Activated CD4-positive, alpha-beta T cell treated with anti-CD3 and anti-CD28 coated beads, Interleukin-2, amount 50 U/mL, for 16 hours (primary cell): ENCODE measurements around the gene CSNK1A1.
"Not testable (repeated sequence)": the region's sequence is repeated elsewhere in the genome, so short reads cannot be mapped to it uniquely, and the experiment has no call there.

ENCODE experiments used
- DNase-seq: peaks from one replicate; pipeline ENCODE4 v3.0.0-alpha.2; 2020

Gene CSNK1A1

GRCh38 chr5:149572170-149572569 lies 20.9 kb upstream of the CSNK1A1 start:
- DNase-seq, result no peak

- DNase-seq, result no peak
These were observed 16.0 kb upstream of the CSNK1A1 start for GRCh38 chr5:149567226-149567625.

- peak; percentile 73 for DNase-seq
These were observed 13.4 kb upstream of the CSNK1A1 start for GRCh38 chr5:149564542-149565140.

- DNase-seq, result no peak
These were observed 12.2 kb upstream of the CSNK1A1 start for GRCh38 chr5:149563466-149563865.

GRCh38 chr5:149561848-149562247 lies 10.6 kb upstream of the CSNK1A1 start:
- peak; percentile 20 for DNase-seq

GRCh38 chr5:149559706-149560105 lies 8.5 kb upstream of the CSNK1A1 start:
- DNase-seq, result no peak

GRCh38 chr5:149552553-149553160 lies 1.4 kb upstream of the CSNK1A1 start:
- DNase-seq, result no peak

GRCh38 chr5:149552038-149552494 lies 827 bp upstream of the CSNK1A1 start:
- no peak for DNase-seq

GRCh38 chr5:149550594-149551226 lies 529 bp downstream of the CSNK1A1 start:
- peak; percentile 21 for DNase-seq

GRCh38 chr5:149550268-149550583 lies 1.0 kb downstream of the CSNK1A1 start:
- peak; percentile 41 for DNase-seq

- peak; percentile 56 for DNase-seq
These were observed 1.6 kb downstream of the CSNK1A1 start for GRCh38 chr5:149549461-149550267.

- no peak for DNase-seq
These were observed 4.3 kb downstream of the CSNK1A1 start for GRCh38 chr5:149546974-149547373.

GRCh38 chr5:149545327-149545726 lies 5.9 kb downstream of the CSNK1A1 start:
- no peak for DNase-seq

GRCh38 chr5:149544028-149544420 lies 7.2 kb downstream of the CSNK1A1 start:
- DNase-seq, result no peak

- DNase-seq, result no peak
These were observed 7.7 kb downstream of the CSNK1A1 start for GRCh38 chr5:149543361-149544027.

GRCh38 chr5:149541893-149542292 lies 9.3 kb downstream of the CSNK1A1 start:
- no peak for DNase-seq

GRCh38 chr5:149540089-149540488 lies 11.2 kb downstream of the CSNK1A1 start:
- no peak for DNase-seq

- no peak for DNase-seq
These were observed 13.8 kb downstream of the CSNK1A1 start for GRCh38 chr5:149537374-149537975.

- not testable (repeated sequence) for DNase-seq
These were observed 15.5 kb downstream of the CSNK1A1 start for GRCh38 chr5:149535787-149536186.

GRCh38 chr5:149532413-149532812 lies 18.8 kb downstream of the CSNK1A1 start:
- DNase-seq, result no peak

GRCh38 chr5:149529463-149529862 lies 21.8 kb downstream of the CSNK1A1 start:
- no peak for DNase-seq

GRCh38 chr5:149528281-149529060 lies 22.8 kb downstream of the CSNK1A1 start:
- no peak for DNase-seq
